ENCODE results near the gene PRPH. TPM values are rescaled to one million over a fixed set of nuclear protein-coding genes. Genes with fewer than 3 reads are reported as not detected.

The PRPH gene
- total RNA-seq (2012; rRNA removed): not detected in 2 replicates
- polyA plus RNA-seq (2012; rRNA removed): not detected in 2 replicates
- 0.02 TPM in 1 of 2 replicates, not detected in the other for polyA plus RNA-seq (2012; cell fraction: cytosol; rRNA removed)
- 0.29 and 0.49 TPM in 2 replicates for polyA plus RNA-seq (2012; cell fraction: nucleus; rRNA removed; ENCODE audit: low replicate concordance)
- not detected for Bru-seq, nascent RNA
- BruChase-seq, experiment 1, labeled RNA remaining after a 6-hour chase: not detected
- not detected for BruChase-seq, experiment 2, labeled RNA remaining after a 2-hour chase
- long read RNA-seq: 0 reads

DNA sequence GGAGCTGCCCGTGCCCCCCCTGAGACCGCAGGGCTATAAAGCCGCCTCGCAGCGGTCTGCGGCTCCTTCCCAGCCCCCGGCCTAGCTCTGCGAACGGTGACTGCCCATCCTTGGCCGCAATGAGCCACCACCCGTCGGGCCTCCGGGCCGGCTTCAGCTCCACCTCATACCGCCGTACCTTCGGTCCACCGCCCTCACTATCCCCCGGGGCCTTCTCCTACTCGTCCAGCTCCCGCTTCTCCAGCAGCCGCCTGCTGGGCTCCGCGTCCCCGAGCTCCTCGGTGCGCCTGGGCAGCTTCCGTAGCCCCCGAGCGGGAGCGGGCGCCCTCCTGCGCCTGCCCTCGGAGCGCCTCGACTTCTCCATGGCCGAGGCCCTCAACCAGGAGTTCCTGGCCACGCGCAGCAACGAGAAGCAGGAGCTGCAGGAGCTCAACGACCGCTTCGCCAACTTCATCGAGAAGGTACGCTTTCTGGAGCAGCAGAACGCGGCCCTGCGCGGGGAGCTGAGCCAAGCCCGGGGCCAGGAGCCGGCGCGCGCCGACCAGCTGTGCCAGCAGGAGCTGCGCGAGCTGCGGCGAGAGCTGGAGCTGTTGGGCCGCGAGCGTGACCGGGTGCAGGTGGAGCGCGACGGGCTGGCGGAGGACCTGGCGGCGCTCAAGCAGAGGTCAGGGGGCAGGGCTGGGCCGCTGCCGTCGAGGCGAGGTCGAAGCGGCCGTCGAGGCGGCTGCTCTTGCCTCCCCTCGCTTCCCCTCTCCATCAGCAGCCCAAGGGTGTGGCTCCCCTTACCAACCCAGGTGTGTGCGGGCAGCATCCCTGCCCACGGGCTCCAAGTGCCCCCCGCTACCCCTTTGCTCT lies at the start of gene PRPH:
TSS of gene PRPH (plus strand) at position 66 of the 855 bp plus-strand sequence. CDS start at position 120, 54 bp downstream.
- intact Hi-C loops (cut with micrococcal nuclease): no loop called here
- no TSS peak for BruUV-seq (replicated peaks)
- TF ChIP-seq, protein P1, sequence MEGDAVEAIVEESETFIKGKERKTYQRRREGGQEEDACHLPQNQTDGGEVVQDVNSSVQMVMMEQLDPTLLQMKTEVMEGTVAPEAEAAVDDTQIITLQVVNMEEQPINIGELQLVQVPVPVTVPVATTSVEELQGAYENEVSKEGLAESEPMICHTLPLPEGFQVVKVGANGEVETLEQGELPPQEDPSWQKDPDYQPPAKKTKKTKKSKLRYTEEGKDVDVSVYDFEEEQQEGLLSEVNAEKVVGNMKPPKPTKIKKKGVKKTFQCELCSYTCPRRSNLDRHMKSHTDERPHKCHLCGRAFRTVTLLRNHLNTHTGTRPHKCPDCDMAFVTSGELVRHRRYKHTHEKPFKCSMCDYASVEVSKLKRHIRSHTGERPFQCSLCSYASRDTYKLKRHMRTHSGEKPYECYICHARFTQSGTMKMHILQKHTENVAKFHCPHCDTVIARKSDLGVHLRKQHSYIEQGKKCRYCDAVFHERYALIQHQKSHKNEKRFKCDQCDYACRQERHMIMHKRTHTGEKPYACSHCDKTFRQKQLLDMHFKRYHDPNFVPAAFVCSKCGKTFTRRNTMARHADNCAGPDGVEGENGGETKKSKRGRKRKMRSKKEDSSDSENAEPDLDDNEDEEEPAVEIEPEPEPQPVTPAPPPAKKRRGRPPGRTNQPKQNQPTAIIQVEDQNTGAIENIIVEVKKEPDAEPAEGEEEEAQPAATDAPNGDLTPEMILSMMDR (conservative IDR thresholded peaks at IDR 0.05; ENCODE audit: low read depth, low read length): no peak
- no peak for TF ChIP-seq NFE2L2 (IDR thresholded peaks at IDR 0.05; ENCODE audit: low read depth, low read length)
- no peak for TF ChIP-seq BHLHE40 (IDR thresholded peaks at IDR 0.05; ENCODE audit: low read depth, low read length)
- TF ChIP-seq CEBPB (IDR thresholded peaks at IDR 0.05; ENCODE audit: low read depth, low read length): no peak
- no peak for TF ChIP-seq RFX5 (IDR thresholded peaks at IDR 0.05; ENCODE audit: low read depth, low read length)
- TF ChIP-seq FOS (IDR thresholded peaks at IDR 0.05; ENCODE audit: low read depth, low read length): no peak
- no peak for TF ChIP-seq SMC3 (IDR thresholded peaks at IDR 0.05; ENCODE audit: low read depth, low read length)
- TF ChIP-seq MAFK (IDR thresholded peaks at IDR 0.05; ENCODE audit: low read depth, low read length): no peak
- TF ChIP-seq RCOR1 (IDR thresholded peaks at IDR 0.05; ENCODE audit: insufficient replicate concordance, low read length): no peak
- no peak for TF ChIP-seq CHD1 (IDR thresholded peaks at IDR 0.05; ENCODE audit: low read depth, low read length)
- TF ChIP-seq RAD21 (IDR thresholded peaks at IDR 0.05; ENCODE audit: low read length): no peak
- no peak for TF ChIP-seq MAZ (IDR thresholded peaks at IDR 0.05; ENCODE audit: borderline replicate concordance, low read depth, low read length)
- no peak for TF ChIP-seq POLR2A (IDR thresholded peaks at IDR 0.05; ENCODE audit: low read depth, low read length)
- TF ChIP-seq MXI1 (IDR thresholded peaks at IDR 0.05; ENCODE audit: borderline replicate concordance, low read depth, low read length): no peak
- TF ChIP-seq, protein P2, sequence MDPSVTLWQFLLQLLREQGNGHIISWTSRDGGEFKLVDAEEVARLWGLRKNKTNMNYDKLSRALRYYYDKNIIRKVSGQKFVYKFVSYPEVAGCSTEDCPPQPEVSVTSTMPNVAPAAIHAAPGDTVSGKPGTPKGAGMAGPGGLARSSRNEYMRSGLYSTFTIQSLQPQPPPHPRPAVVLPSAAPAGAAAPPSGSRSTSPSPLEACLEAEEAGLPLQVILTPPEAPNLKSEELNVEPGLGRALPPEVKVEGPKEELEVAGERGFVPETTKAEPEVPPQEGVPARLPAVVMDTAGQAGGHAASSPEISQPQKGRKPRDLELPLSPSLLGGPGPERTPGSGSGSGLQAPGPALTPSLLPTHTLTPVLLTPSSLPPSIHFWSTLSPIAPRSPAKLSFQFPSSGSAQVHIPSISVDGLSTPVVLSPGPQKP (IDR thresholded peaks at IDR 0.05; ENCODE audit: borderline replicate concordance, low read depth, low read length): no peak

More for the DNA sequence above, at the start of gene PRPH:
- peak within 1 kb of the TSS; percentile 43 for H2AFZ ChIP-seq (replicated peaks; ENCODE audit: low read length, poor library complexity)
- H2BK5ac ChIP-seq (ENCODE audit: low read depth, low read length, poor library complexity, severe bottlenecking): no peak within 1 kb of the TSS
- peaks cover 61% of the 10 kb centered on the region for H3K27me3 ChIP-seq (ENCODE audit: control insufficient read depth, insufficient read depth, low read length)
- H3K4me2 ChIP-seq (ENCODE audit: low read depth, low read length): no peak within 1 kb of the TSS
- dilution Hi-C loops (cut with HindIII; ENCODE audit: low sequenced_read_pairs, unreplicated experiment): no loop called here
- H4K20me1 ChIP-seq (ENCODE audit: insufficient read depth, low read length): no peaks in the 10 kb centered on the region
- no peak within 1 kb of the TSS for H4K91ac ChIP-seq (ENCODE audit: insufficient read depth, low read depth, low read length)
- no peak within 1 kb of the TSS for H4K8ac ChIP-seq (ENCODE audit: low read depth in 2 of 2, low read length in 2 of 2)
- no peak within 1 kb of the TSS for H3K4me3 ChIP-seq (ENCODE audit: insufficient read depth, low read depth, low read length)
- H4K5ac ChIP-seq (ENCODE audit: low read depth, low read length): no peak within 1 kb of the TSS
- H2AK5ac ChIP-seq (ENCODE audit: low read depth, low read length): no peak within 1 kb of the TSS
- H3K79me1 ChIP-seq (ENCODE audit: low read depth in 1 of 2, low read length in 2 of 2): no peaks in the 10 kb centered on the region
- H3K14ac ChIP-seq (replicated peaks; ENCODE audit: low read depth, low read length): no peak within 1 kb of the TSS
- no peak for ATAC-seq (ENCODE audit: low read depth)
- H3K36me3 ChIP-seq (ENCODE audit: control insufficient read depth, insufficient read depth, low read length): no peaks in the 10 kb centered on the region
- no peaks in the 10 kb centered on the region for H3K9me1 ChIP-seq (ENCODE audit: insufficient read depth, low read length)
- ChIA-PET CTCF (interaction anchor here (0.5 to 1.5 kb wide), 3 partner anchors 48 to 190 kb away, joined by 4 to 5 read pairs (median 4); no protein-coding TSS in a partner anchor), POLR2A (ENCODE audit: unreplicated experiment) (no interaction called here)
- H3K9me3 ChIP-seq (ENCODE audit: control insufficient read depth, insufficient read depth, low read length): peaks cover 6% of the 10 kb centered on the region; the same call in 1 of the 2 replicates
- H3K27ac ChIP-seq (ENCODE audit: insufficient read depth, low read length): no peak within 1 kb of the TSS
- no peak within 1 kb of the TSS for H3K18ac ChIP-seq (ENCODE audit: low read depth, low read length)
- no peak within 1 kb of the TSS for H2BK20ac ChIP-seq (ENCODE audit: low read depth, low read length)
- H3K56ac ChIP-seq (ENCODE audit: extremely low read depth, insufficient read depth, low read length): no peak within 1 kb of the TSS
- no peak for DNase-seq
- in situ Hi-C loops (cut with MboI; ENCODE audit: low sequenced_read_pairs): no loop called here
- no peak within 1 kb of the TSS for H2BK15ac ChIP-seq (ENCODE audit: low read depth, low read length)
- H3K4ac ChIP-seq (ENCODE audit: low read depth, low read length): no peak within 1 kb of the TSS
- H2BK120ac ChIP-seq (ENCODE audit: low read depth, low read length): no peak within 1 kb of the TSS
- peak within 1 kb of the TSS; percentile 42 for H2AK9ac ChIP-seq (replicated peaks; ENCODE audit: low read depth, low read length, poor library complexity)
- H3K4me1 ChIP-seq (ENCODE audit: control insufficient read depth, insufficient read depth, low read length): peaks cover 7% of the 10 kb centered on the region
- H3K23ac ChIP-seq (ENCODE audit: low read depth, low read length): no peak within 1 kb of the TSS
- 15% methylated on average over 47 of the region's 82 CpGs; no CpG with 5 or more reads in 1 of the 2 experiments for WGBS, 2 experiments (ENCODE audit: extremely low coverage in 2 of 2, insufficient read length in 1 of 2)
- H3K9ac ChIP-seq (ENCODE audit: low read depth, low read length): no peak within 1 kb of the TSS
